ENCODE measurements around the gene ABTB2. TPM values are rescaled to one million over a fixed set of nuclear protein-coding genes. Genes with fewer than 3 reads are reported as not detected.

ABTB2 gene
- total and polyA plus RNA-seq, 2 donors (not counting 1 experiment from before 2014, with no cell fraction given): 1.0 to 5.8 TPM

- H3K9me3 ChIP-seq (ENCODE audit: control insufficient read depth, insufficient read depth, low read depth, low read length): no peaks in the 10 kb centered on the region
- TF ChIP-seq CTCF (conservative IDR thresholded peaks at IDR 0.05 in 1 of 2, IDR thresholded peaks at IDR 0.05 in 1 of 2; ENCODE audit: low read depth in 1 of 2, low read length in 2 of 2) (no peak), EZH2 (IDR thresholded peaks at IDR 0.05; ENCODE audit: low read length, missing control alignments) (no peak)
- H3K27ac ChIP-seq (ENCODE audit: insufficient read depth, low read length): no peak overlapping the region
- H3K4me2 ChIP-seq (ENCODE audit: extremely low read depth, insufficient read depth, low read length): peak overlapping the region; percentile 83
- peak overlapping the region; percentile 65 for H2AFZ ChIP-seq (ENCODE audit: low read length)
- peaks cover 2% of the 10 kb centered on the region for H3K4me1 ChIP-seq (ENCODE audit: control insufficient read depth, extremely low read depth, insufficient read depth, low read length)
- peak overlapping the region; percentile 55 to 76 (median 68) for H3K4me3 ChIP-seq (replicated peaks in 1 of 4; ENCODE audit: control extremely low read depth in 1 of 4, insufficient read depth in 1 of 4, low read depth in 3 of 4, low read length in 4 of 4)
- H3K27me3 ChIP-seq (ENCODE audit: control insufficient read depth, insufficient read depth, low read length): no peaks in the 10 kb centered on the region
- no peaks in the 10 kb centered on the region for H4K20me1 ChIP-seq (ENCODE audit: control insufficient read depth, extremely low read depth, insufficient read depth, low read length)
- H3K9ac ChIP-seq (ENCODE audit: insufficient read depth, low read length): no peak overlapping the region
- H3K36me3 ChIP-seq (ENCODE audit: control insufficient read depth, insufficient read depth, low read length): no peaks in the 10 kb centered on the region
- peak; percentile 47 to 81 for DNase-seq (ENCODE audit: low read depth in 2 of 2)
- H3K79me2 ChIP-seq (ENCODE audit: control insufficient read depth, insufficient read depth, low read length): no peaks in the 10 kb centered on the region
Observed at GRCh38 chr11:34356576-34356912, 1.3 kb downstream of the ABTB2 start.

- no peak overlapping the region for H3K27ac ChIP-seq (ENCODE audit: insufficient read depth, low read length)
- H3K4me2 ChIP-seq (ENCODE audit: extremely low read depth, insufficient read depth, low read length): peak overlapping the region; percentile 83
- no peak overlapping the region for H3K9ac ChIP-seq (ENCODE audit: insufficient read depth, low read length)
- H3K79me2 ChIP-seq (ENCODE audit: control insufficient read depth, insufficient read depth, low read length): no peaks in the 10 kb centered on the region
- no peak for DNase-seq (ENCODE audit: low read depth in 2 of 2)
- H4K20me1 ChIP-seq (ENCODE audit: control insufficient read depth, extremely low read depth, insufficient read depth, low read length): no peaks in the 10 kb centered on the region
- peak overlapping the region; percentile 55 to 76 (median 68) for H3K4me3 ChIP-seq (replicated peaks in 1 of 4; ENCODE audit: control extremely low read depth in 1 of 4, insufficient read depth in 1 of 4, low read depth in 3 of 4, low read length in 4 of 4)
- H3K36me3 ChIP-seq (ENCODE audit: control insufficient read depth, insufficient read depth, low read length): no peaks in the 10 kb centered on the region
- no peaks in the 10 kb centered on the region for H3K9me3 ChIP-seq (ENCODE audit: control insufficient read depth, insufficient read depth, low read depth, low read length)
- no peak overlapping the region for H2AFZ ChIP-seq (ENCODE audit: low read length)
- TF ChIP-seq EZH2 (IDR thresholded peaks at IDR 0.05; ENCODE audit: low read length, missing control alignments): no peak
- no peak for TF ChIP-seq CTCF (conservative IDR thresholded peaks at IDR 0.05 in 1 of 2, IDR thresholded peaks at IDR 0.05 in 1 of 2; ENCODE audit: low read depth in 1 of 2, low read length in 2 of 2)
- H3K27me3 ChIP-seq (ENCODE audit: control insufficient read depth, insufficient read depth, low read length): no peaks in the 10 kb centered on the region
- peaks cover 2% of the 10 kb centered on the region for H3K4me1 ChIP-seq (ENCODE audit: control insufficient read depth, extremely low read depth, insufficient read depth, low read length)
Observed at GRCh38 chr11:34356130-34356529, 1.7 kb downstream of the ABTB2 start.

- H3K79me2 ChIP-seq (ENCODE audit: control insufficient read depth, insufficient read depth, low read length): no peaks in the 10 kb centered on the region
Observed at GRCh38 chr11:34355726-34356125, 2.1 kb downstream of the ABTB2 start.

More at GRCh38 chr11:34355726-34356125, 2.1 kb downstream of the ABTB2 start:
- Histone ChIP-seq H3K4me1 (ENCODE audit: control insufficient read depth, extremely low read depth, insufficient read depth, low read length) (peaks cover 2% of the 10 kb centered on the region), H3K4me2 (ENCODE audit: extremely low read depth, insufficient read depth, low read length) (peak overlapping the region; percentile 83), H3K27me3 (ENCODE audit: control insufficient read depth, insufficient read depth, low read length) (no peaks in the 10 kb centered on the region), H2AFZ (ENCODE audit: low read length) (no peak overlapping the region), H3K4me3 (replicated peaks in 1 of 4; ENCODE audit: control extremely low read depth in 1 of 4, insufficient read depth in 1 of 4, low read depth in 3 of 4, low read length in 4 of 4) (peak overlapping the region in 2 of 4 experiments; percentile 55 to 69), H3K9ac (ENCODE audit: insufficient read depth, low read length) (no peak overlapping the region), H3K9me3 (ENCODE audit: control insufficient read depth, insufficient read depth, low read depth, low read length) (no peaks in the 10 kb centered on the region), H4K20me1 (ENCODE audit: control insufficient read depth, extremely low read depth, insufficient read depth, low read length) (no peaks in the 10 kb centered on the region), H3K36me3 (ENCODE audit: control insufficient read depth, insufficient read depth, low read length) (no peaks in the 10 kb centered on the region), H3K27ac (ENCODE audit: insufficient read depth, low read length) (no peak overlapping the region)
- TF ChIP-seq EZH2 (IDR thresholded peaks at IDR 0.05; ENCODE audit: low read length, missing control alignments): no peak
- TF ChIP-seq CTCF (conservative IDR thresholded peaks at IDR 0.05 in 1 of 2, IDR thresholded peaks at IDR 0.05 in 1 of 2; ENCODE audit: low read depth in 1 of 2, low read length in 2 of 2): no peak
- DNase-seq (ENCODE audit: low read depth in 2 of 2): no peak
